Measurements from ENCODE around the gene NETO1. TPM values are rescaled to one million over a fixed set of nuclear protein-coding genes. Genes with fewer than 3 reads are reported as not detected.

Gene NETO1
- total RNA-seq, 1 donor from 2014 or later = not detected

DNA sequence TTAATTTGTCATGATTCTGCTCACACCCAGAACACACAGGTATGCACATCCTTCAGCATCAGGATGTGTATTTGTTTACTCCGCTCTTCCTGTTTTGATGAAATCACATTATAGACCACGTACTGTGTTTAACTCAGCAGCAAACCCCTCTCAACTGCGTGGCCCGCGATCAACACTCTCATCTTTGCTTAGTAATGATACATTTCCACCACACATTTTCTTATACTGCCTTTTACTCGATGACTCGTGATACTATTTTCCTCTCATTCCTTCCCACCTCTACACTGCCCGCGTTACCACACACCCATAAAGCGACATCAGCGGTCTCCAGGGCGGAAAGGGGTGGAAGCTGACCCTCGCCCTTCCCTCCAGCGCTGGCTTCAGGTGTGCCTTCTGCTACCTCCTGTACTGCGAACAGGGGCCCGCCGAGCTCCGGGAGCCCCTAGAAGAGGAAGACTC, 1.3 kb downstream of the NETO1 start:
- H3K4me3 Mint-ChIP-seq (ENCODE audit: unreplicated experiment) = peak overlapping the region; percentile 63
- peaks cover 7% of the 10 kb centered on the region for H3K4me1 Mint-ChIP-seq (ENCODE audit: unreplicated experiment)
- no peak for DNase-seq (ENCODE audit: extremely low spot score, unreplicated experiment)
- TF ChIP-seq CTCF (IDR thresholded peaks at IDR 0.05) = no peak
- no peaks in the 10 kb centered on the region for H3K36me3 Mint-ChIP-seq (ENCODE audit: unreplicated experiment)
- no peak overlapping the region for H3K27ac Mint-ChIP-seq (ENCODE audit: unreplicated experiment)
- peaks cover 49% of the 10 kb centered on the region for H3K27me3 Mint-ChIP-seq (ENCODE audit: unreplicated experiment)
- no peaks in the 10 kb centered on the region for H3K9me3 Mint-ChIP-seq (ENCODE audit: unreplicated experiment)

GRCh38 chr18:72863754-72864153, 4.0 kb downstream of the NETO1 start:
- Mint-ChIP-seq H3K36me3 (ENCODE audit: unreplicated experiment) (no peaks in the 10 kb centered on the region), H3K27ac (ENCODE audit: unreplicated experiment) (no peak overlapping the region), H3K9me3 (ENCODE audit: unreplicated experiment) (no peaks in the 10 kb centered on the region), H3K4me3 (ENCODE audit: unreplicated experiment) (no peak overlapping the region), H3K27me3 (ENCODE audit: unreplicated experiment) (peaks cover 32% of the 10 kb centered on the region), H3K4me1 (ENCODE audit: unreplicated experiment) (peaks cover 7% of the 10 kb centered on the region)
- no peak for TF ChIP-seq CTCF (IDR thresholded peaks at IDR 0.05)
- DNase-seq (ENCODE audit: extremely low spot score, unreplicated experiment) = no peak

DNA sequence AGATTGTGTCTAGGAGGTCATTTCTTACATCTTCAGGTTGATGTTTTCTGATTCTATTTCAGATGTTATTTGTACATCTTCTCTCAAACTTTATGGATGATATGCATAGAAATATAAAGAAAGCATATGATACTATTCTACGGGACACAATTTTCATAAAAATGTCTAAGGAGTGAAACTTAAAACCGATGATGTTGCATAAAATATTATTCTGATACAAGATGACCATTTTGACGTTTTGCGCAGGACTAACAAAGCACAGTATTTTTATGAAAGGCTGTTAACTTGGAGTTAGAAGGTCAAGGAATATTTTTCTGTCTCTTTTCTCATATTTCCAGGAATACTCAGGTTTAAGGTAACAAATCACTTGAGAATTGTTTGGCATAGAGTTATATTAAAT, 8.7 kb downstream of the NETO1 start:
- Mint-ChIP-seq H3K27ac (ENCODE audit: unreplicated experiment) (no peak overlapping the region), H3K4me3 (ENCODE audit: unreplicated experiment) (no peak overlapping the region), H3K27me3 (ENCODE audit: unreplicated experiment) (peaks cover 4% of the 10 kb centered on the region), H3K36me3 (ENCODE audit: unreplicated experiment) (no peaks in the 10 kb centered on the region), H3K9me3 (ENCODE audit: unreplicated experiment) (no peaks in the 10 kb centered on the region), H3K4me1 (ENCODE audit: unreplicated experiment) (no peaks in the 10 kb centered on the region)
- TF ChIP-seq CTCF (IDR thresholded peaks at IDR 0.05) = no peak
- DNase-seq (ENCODE audit: extremely low spot score, unreplicated experiment) = no peak

DNA sequence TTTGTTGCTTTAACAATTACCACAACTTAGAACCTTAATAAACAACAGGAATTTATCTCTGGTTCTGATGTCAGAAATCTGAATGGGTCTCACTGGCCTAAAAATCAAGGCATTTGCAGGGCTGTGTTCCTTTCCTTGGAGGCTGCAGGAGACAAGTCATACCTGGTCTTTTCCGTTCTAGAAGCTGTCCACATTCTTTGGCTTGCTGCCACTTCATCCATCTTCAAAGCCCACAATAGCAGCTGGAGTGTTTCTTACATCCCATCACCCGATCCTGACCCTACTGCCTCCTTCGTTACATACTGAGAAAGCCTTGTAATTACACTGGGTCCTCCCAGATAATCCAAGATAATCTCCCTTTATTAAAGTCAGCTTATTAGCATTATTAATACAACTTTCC, 18.1 kb downstream of the NETO1 start:
- H3K27me3 Mint-ChIP-seq (ENCODE audit: unreplicated experiment) = no peaks in the 10 kb centered on the region
- H3K9me3 Mint-ChIP-seq (ENCODE audit: unreplicated experiment) = peaks cover 7% of the 10 kb centered on the region
- no peak overlapping the region for H3K4me3 Mint-ChIP-seq (ENCODE audit: unreplicated experiment)
- DNase-seq (ENCODE audit: extremely low spot score, unreplicated experiment) = no peak
- no peaks in the 10 kb centered on the region for H3K4me1 Mint-ChIP-seq (ENCODE audit: unreplicated experiment)
- no peaks in the 10 kb centered on the region for H3K36me3 Mint-ChIP-seq (ENCODE audit: unreplicated experiment)
- H3K27ac Mint-ChIP-seq (ENCODE audit: unreplicated experiment) = no peak overlapping the region
- no peak for TF ChIP-seq CTCF (IDR thresholded peaks at IDR 0.05)

DNA sequence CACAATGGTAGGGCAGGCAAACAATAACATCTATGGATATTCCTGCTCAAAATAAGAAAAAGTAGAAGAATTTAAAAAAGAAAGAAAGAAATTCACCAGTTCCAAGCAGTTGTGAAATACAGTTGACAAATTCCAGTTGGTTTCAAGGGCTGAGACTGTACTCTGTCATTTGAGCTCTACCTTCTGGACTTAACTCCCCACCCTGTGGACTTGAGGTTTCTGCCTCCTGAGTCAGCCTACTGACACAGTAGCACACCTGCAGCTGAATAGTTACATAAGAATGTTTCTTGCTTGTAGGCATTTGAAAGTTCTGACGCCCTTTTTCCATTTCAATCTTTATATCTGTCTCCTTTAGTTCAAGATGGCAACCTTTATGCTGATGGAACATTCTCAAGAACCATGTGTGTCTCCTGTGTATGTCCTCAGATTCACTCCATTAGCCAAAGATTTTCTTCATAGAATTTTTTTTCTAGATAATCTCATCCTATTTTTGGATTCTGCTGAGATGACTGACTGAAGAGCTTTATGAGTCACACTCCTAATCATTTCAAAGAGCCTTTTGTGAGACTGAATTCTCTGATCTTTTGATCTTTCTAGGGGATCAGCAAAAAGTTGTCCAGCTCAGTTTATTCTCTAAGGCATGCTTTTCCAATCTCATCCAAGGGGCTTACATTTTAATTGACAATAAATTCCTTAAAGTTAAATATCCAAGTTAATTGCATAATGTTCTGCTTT, 19.1 kb downstream of the NETO1 start:
- DNase-seq (ENCODE audit: extremely low spot score, unreplicated experiment) = no peak
- no peaks in the 10 kb centered on the region for H3K27me3 Mint-ChIP-seq (ENCODE audit: unreplicated experiment)
- H3K4me3 Mint-ChIP-seq (ENCODE audit: unreplicated experiment) = no peak overlapping the region
- no peaks in the 10 kb centered on the region for H3K36me3 Mint-ChIP-seq (ENCODE audit: unreplicated experiment)
- H3K27ac Mint-ChIP-seq (ENCODE audit: unreplicated experiment) = no peak overlapping the region
- TF ChIP-seq CTCF (IDR thresholded peaks at IDR 0.05) = no peak
- H3K4me1 Mint-ChIP-seq (ENCODE audit: unreplicated experiment) = no peaks in the 10 kb centered on the region
- H3K9me3 Mint-ChIP-seq (ENCODE audit: unreplicated experiment) = peaks cover 7% of the 10 kb centered on the region
